Measurements from ENCODE around the gene WRAP53. TPM values are rescaled to one million over a fixed set of nuclear protein-coding genes. Genes with fewer than 3 reads are reported as not detected.
A peak's percentile ranks its signal among the peaks of the same experiment; 100 is the strongest.

Gene WRAP53
- total RNA-seq, 2 donors from 2014 or later, result 3.7 to 6.1 TPM

DNA sequence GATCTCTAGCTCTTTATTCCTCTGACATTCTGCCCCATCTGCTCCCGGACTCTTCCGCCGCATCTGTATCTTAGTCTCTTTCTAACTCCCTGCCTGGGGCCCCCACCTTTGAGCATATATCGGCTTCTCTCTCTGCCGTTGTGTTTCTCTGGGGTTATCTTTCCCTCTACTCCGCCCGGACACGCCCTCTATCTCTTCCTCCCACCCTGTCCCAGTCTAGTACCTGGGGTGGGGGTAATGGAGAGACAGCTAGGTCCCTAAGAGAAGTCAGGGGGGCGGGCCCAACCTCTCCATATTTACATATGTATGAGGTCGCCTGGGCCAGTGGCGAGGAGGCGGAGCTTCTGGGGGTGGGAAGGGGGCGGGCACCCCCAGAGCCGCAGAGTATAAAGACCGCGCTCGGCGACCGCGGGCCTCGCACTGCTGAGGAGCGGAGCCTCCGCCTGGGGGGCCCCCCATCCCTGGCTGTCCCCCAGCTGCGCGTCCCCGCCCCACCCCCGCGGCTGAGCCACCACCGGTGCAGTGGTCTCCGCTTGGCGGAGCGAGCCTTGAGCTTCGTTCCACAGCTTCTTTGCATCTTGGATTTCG is 37.7 kb upstream of the WRAP53 start, which contains the start of gene ATP1B2:
TSS of gene ATP1B2 (plus strand) at position 418 of the 588 bp plus-strand sequence. CDS start 593 bp downstream, outside the sequence.
- no peak for TF ChIP-seq CTCF (IDR thresholded peaks at IDR 0.05)
- Histone ChIP-seq H3K27me3 (no peaks in the 10 kb centered on the region), H3K4me3 (peak within 1 kb of the TSS; percentile 42 to 55), H3K4me1 (peaks cover 0 to 26% of the 10 kb centered on the region in 2 donors), H3K27ac (peak within 1 kb of the TSS; percentile 48 to 65), H3K36me3 (no peaks in the 10 kb centered on the region), H3K9me3 (no peaks in the 10 kb centered on the region)
- DNase-seq (ENCODE audit: low spot score), result peak; percentile 68

- H3K4me1 ChIP-seq, result peaks cover 0 to 26% of the 10 kb centered on the region in 2 donors
- no peaks in the 10 kb centered on the region for H3K27me3 ChIP-seq
- no peak for DNase-seq (ENCODE audit: low spot score)
- no peaks in the 10 kb centered on the region for H3K9me3 ChIP-seq
- no peak for TF ChIP-seq CTCF (IDR thresholded peaks at IDR 0.05)
- H3K27ac ChIP-seq, result peak overlapping the region; percentile 48 to 65
- H3K36me3 ChIP-seq, result no peaks in the 10 kb centered on the region
- H3K4me3 ChIP-seq, result peak overlapping the region; percentile 42 to 55
Observed at GRCh38 chr17:7651097-7651664, 37.1 kb upstream of the WRAP53 start.

DNA sequence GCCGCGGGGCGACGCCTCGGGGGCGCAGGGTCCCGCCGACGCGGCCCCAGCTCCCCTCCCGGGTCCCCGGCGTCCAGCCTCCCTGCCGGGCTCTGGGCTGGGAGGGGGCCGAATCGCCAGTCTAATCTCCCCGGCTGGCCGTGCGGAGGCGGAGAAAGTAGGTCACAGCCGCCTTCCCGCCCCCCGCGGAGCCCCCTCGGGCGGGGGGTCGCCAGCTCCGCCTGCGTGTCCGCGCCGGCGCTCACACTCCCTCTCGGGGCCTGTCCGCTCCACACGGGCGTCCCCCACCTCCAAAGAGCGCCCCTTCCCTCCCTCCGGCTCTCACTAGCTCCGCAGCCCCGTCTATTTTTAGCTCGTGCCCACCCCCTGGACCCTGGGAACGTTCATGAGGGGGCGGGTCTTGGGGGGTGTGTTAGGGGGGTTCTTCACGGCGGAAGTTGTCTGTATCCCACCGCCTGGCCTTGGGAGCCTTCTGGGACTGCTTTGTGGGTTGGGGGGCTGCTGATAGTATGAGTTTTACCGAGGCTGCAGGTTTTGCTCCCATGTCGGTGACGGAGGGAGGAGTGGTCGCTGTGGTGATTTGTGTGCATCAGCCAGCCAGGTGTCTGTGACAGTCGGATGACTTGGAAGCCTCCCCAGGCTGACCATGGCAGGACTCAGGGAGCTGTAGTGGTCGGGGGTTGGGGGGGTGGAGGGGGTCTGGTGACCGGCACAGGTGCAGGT is 36.5 kb upstream of the WRAP53 start:
- Histone ChIP-seq H3K9me3 (no peaks in the 10 kb centered on the region), H3K4me3 (peak overlapping the region; percentile 42 to 55), H3K36me3 (no peaks in the 10 kb centered on the region), H3K27me3 (no peaks in the 10 kb centered on the region), H3K27ac (peak overlapping the region; percentile 48 to 65), H3K4me1 (peaks cover 0 to 26% of the 10 kb centered on the region in 2 donors)
- no peak for TF ChIP-seq CTCF (IDR thresholded peaks at IDR 0.05)
- no peak for DNase-seq (ENCODE audit: low spot score)

DNA sequence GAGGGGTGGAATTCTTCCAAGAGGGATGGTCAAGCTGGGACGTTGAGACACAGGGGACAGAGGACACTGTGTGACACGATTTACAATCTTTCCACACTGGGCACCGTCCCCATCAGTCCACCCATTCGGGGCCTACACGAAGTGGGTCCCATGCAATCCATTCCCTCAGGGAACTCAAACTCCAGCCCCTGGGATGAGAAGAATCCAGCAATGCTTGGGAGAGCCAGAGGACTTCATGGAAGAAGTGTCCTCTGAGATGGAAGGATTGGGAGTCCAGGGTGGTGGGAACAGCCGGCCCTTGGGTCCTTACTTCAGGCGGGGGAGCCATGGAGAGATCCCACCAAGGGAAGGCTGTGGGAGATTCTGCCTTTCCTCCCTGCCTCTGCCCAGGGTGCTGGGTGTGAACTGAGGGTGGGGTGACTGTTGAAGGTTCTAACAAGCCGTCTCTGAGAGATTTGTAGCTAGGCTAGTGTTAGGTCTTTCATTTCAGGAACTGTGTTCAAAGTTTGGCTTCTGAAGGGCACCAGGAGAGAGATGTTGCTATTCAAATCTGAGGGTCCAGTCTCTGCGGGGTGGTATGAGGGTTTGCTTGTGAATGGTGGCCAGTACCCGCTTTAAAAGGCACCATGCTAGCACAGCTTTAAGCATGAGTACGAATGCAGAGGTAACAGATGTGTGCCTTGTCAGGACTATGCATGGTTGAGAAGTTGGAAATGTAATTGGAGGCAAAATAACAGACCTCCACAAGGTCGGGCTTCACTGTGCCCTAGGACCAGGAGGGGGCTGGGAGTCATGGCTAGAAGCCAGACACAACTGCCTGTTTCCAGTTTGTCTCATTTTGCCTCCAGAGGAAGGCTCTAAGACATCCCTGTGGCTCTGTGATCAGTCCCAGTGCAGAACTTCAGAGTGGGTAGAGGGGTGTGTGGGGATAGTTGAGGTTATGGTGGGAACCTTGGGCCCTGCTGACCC is 35.6 kb upstream of the WRAP53 start:
- Histone ChIP-seq H3K4me3 (peak overlapping the region in 1 of 2 donors; percentile 55), H3K27ac (no peak overlapping the region)

More for the DNA sequence above, 35.6 kb upstream of the WRAP53 start:
- Histone ChIP-seq H3K36me3 (no peaks in the 10 kb centered on the region), H3K9me3 (no peaks in the 10 kb centered on the region), H3K27me3 (no peaks in the 10 kb centered on the region), H3K4me1 (peaks cover 0 to 26% of the 10 kb centered on the region in 2 donors)
- TF ChIP-seq CTCF (IDR thresholded peaks at IDR 0.05), result no peak
- DNase-seq (ENCODE audit: low spot score), result no peak
